ENCODE measurements around the gene FANCC.

GRCh38 chr9:95292226-95292625 is 25.3 kb downstream of the FANCC start:
- TF ChIP-seq CTCF (IDR thresholded peaks at IDR 0.05) (no peak), POLR2A (IDR thresholded peaks at IDR 0.05) (no peak)
